NT2/D1 (cell line): ENCODE results near the gene SERPINE2.

Experiments used
- SUZ12 ChIP-seq: IDR thresholded peaks from 2 replicates; pipeline ENCODE4 v1.6.1; 2011; ENCODE audit not compliant: insufficient read length, insufficient read depth; ENCODE audit errors: extremely low read depth
- YY1 ChIP-seq: IDR thresholded peaks from 2 replicates; pipeline ENCODE4 v1.6.1; 2011; ENCODE audit not compliant: insufficient read length, insufficient read depth
- ZNF274 ChIP-seq: IDR thresholded peaks from 2 replicates; pipeline ENCODE4 v1.6.1; 2011; ENCODE audit warnings: mild to moderate bottlenecking, low read depth, low read length

DNA sequence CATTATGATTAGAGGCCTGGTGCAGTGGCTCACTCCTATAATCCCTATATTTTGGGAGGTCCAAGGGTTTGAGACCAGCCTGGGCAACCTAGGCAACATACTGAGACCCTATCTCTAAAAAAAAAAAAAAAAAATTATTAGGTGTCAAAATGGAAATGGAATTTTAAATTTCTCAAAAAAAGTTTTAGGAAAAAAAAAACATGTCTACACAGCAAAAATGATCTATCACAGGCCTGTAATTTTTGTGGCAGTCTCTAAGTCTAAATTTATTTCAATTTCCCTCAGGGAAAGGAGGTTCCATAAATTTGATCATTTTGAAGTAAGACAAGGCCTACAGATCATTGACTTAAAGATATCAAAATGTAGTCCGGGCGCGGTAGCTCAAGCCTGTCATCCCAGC is 65.5 kb downstream of the SERPINE2 start:
- TF ChIP-seq ZNF274: no peak
- TF ChIP-seq SUZ12: no peak
- TF ChIP-seq YY1: no peak
